CD4-positive, alpha-beta T cell treated with Interleukin-17A for 4 hours (primary cell): Measurements from ENCODE around the gene DCUN1D1.

Experiments
- DNase-seq: peaks from one replicate; pipeline ENCODE4 v3.0.0-alpha.2; 2020; ENCODE audit warnings: mixed read lengths

DCUN1D1 gene

DNA sequence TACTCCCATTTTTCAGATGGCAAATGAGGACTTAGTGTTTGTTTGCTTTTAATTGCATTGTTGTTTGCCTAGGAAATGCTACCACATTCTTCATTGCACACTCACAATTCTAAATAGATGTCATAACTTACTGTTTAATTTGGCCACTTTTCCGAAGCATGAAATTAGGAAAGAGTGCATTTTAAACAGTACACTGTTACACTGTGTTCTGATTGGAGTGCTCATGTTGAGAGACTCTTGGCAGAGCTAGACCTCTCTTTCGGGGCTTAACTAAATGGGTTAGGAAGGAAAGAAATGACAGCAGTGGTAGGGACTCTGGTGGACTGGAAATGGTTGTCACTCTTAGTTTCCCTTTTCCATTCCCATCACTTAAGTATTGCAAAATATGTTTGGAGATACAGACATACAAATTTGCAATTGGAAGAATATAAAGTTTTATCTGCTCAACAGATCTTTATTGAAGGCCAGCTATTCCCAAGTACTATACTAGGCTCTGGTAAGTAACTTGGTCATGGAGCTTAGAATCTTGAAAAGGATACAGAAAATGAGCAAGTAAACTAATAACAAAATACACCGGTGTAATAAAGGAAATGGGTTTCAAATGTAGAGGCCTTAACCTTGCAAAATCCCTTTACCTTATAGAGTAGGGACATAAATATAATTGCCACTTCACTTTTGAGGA, 90.2 kb downstream of the DCUN1D1 start:
- DNase-seq, result no peak
